PC-3 (cell line): ENCODE data around the gene HS3ST4.

ENCODE experiments used
- EZH2phosphoT487 ChIP-seq: fragments of 300-600 bp; sonication (generic); IDR thresholded peaks from 2 replicates; pipeline ENCODE4 v1.6.1; 2018; ENCODE audit warnings: mild to moderate bottlenecking, antibody characterized with exemption, low read length, borderline replicate concordance
- TF ChIP-seq, protein P1 (sequence below): fragments of 300-600 bp; sonication (generic); conservative IDR thresholded peaks from 2 replicates; pipeline ENCODE4 v1.5.1; 2017; ENCODE audit warnings: antibody characterized with exemption, low read depth, mild to moderate bottlenecking, low read length

DNA sequence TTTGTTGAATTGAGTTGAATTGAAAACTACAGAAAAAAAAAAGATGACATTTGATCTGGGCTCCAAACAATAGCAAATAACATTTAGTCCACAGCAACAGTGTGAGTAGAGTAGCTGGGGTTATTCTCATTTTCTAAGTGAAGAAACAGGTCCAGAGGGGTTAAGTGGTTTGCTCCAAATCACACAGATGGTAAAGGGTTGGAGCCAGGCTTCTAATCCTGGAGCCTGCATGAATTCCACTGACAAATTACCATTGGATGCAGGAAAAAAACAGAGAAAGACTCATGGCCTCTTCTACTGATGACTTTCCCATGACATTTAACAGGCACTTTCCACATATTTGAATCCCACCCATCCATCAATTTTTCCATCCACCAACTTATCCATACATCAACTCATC is 182.4 kb downstream of the HS3ST4 start:
- TF ChIP-seq, protein P1, sequence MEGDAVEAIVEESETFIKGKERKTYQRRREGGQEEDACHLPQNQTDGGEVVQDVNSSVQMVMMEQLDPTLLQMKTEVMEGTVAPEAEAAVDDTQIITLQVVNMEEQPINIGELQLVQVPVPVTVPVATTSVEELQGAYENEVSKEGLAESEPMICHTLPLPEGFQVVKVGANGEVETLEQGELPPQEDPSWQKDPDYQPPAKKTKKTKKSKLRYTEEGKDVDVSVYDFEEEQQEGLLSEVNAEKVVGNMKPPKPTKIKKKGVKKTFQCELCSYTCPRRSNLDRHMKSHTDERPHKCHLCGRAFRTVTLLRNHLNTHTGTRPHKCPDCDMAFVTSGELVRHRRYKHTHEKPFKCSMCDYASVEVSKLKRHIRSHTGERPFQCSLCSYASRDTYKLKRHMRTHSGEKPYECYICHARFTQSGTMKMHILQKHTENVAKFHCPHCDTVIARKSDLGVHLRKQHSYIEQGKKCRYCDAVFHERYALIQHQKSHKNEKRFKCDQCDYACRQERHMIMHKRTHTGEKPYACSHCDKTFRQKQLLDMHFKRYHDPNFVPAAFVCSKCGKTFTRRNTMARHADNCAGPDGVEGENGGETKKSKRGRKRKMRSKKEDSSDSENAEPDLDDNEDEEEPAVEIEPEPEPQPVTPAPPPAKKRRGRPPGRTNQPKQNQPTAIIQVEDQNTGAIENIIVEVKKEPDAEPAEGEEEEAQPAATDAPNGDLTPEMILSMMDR, result no peak
- TF ChIP-seq EZH2phosphoT487, result no peak
